Measurements from ENCODE around the gene GTF2A1. TPM values are rescaled to one million over a fixed set of nuclear protein-coding genes. Genes with fewer than 3 reads are reported as not detected.
A peak's percentile ranks its signal among the peaks of the same experiment; 100 is the strongest.

The GTF2A1 gene
- total RNA-seq, 2 donors from 2014 or later = 16.7 to 17.7 TPM

DNA sequence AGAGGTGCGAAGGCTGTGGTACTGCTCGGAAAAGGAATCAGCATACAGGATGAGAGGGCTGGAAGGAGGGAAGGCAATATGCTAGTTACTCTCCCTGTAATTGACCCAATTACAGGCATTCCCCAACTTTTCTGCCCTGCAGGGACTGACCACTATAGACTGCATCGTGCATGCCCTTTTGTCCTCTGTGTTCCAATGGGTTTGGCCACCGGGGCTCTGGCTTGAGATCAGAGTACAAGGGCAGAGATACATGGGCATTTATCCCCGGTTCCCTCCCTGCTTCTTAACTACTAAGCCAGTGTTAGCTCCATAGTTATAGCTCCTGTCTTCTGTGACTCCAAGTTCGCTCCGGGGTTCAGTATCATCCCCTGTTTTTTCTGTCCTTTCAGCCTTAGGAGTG is 59.7 kb downstream of the GTF2A1 start:
- ATAC-seq (no peak), DNase-seq (no peak)
- intact Hi-C loops (cut with DNase I) = loop anchor here in 1 of 2 donors (5.0 kb wide), 1 partner anchor 164 kb away; no protein-coding TSS in a partner anchor

GRCh38 chr14:81157431-81157830 is 63.3 kb downstream of the GTF2A1 start:
- DNase-seq (no peak), ATAC-seq (no peak)
- intact Hi-C loops (cut with DNase I) = no loop called here

DNA sequence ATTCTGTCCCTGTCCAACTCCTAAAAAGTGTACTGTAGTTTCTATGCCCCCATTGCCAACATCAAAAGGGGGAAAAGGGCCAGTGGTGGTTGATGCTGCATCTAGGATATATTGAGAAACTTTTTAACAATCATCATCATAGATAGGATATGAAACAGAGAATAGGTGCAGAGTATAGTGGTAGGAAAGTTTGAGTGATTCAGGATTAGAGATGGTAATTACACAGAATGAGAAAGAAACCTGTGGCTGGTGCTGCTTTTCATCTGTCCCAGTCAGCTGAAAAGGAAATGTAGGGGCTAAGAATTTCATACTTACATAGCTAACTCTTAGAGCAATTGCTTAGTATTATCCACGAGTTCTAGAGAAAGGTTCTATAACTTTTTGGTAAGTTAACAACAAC is 67.6 kb downstream of the GTF2A1 start:
- intact Hi-C loops (cut with DNase I) = no loop called here
- ATAC-seq (no peak), DNase-seq (no peak)

DNA sequence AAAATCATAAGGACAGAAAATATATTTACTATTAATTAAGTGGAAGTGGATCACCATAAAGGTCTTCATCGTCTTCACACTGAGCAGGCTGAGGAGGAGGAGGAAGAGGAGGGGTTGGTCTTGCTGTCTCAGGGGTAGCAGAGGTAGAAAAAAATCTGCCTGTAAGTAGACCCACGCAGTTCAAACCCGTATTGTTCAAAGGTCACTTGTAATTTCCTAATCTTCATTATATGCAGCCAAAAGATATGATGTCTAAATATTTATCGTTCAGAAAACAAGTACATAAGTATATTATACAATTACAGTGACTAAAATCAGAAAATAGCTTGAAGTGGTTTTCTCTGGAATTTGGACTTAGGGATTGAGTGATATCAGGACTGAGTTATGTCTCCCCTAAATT is 72.1 kb downstream of the GTF2A1 start:
- intact Hi-C loops (cut with DNase I) = no loop called here

DNA sequence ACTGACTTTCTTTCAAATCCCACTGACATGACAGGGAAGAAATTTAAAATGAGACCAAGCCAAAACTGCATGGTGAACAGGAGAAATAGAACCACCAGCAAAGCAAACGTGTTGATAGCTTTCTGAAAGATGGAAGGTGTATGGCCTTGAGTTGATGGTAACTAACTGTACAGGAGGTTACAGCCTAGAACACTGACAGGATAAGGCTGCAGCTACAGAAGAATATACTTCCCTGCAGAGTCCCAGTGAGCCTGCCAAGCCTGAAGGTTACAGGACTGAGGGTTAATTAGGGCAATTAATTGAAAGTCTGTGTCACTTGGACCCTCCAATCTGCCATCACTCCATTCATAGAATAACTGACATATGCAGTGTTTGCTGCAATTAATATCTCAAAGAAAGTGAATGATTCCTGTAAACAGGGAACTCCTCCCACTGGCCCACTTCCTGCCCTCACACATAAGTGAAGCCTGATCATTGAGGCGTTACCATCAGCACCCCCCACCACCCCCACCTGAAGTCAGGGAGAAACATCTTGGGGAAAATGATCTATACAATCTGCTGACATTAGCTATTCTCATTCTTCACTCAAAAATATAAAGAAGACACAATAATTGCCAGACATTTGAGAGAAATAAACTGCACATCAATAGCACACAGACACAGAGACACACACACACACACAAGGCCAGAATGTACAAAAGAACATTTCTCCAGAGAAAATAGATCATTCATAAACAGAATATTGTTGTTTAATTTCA is 73.4 kb downstream of the GTF2A1 start:
- intact Hi-C loops (cut with DNase I) = no loop called here
- ATAC-seq = no peak
- DNase-seq = no peak

More for the DNA sequence above, 72.1 kb downstream of the GTF2A1 start:
- ATAC-seq (no peak), DNase-seq (no peak)

- intact Hi-C loops (cut with DNase I) = no loop called here
Observed at GRCh38 chr14:81144824-81145603, 75.7 kb downstream of the GTF2A1 start.

GRCh38 chr14:81143793-81144192 is 77.0 kb downstream of the GTF2A1 start:
- ATAC-seq = no peak
- intact Hi-C loops (cut with DNase I) = no loop called here
- DNase-seq = no peak

More at GRCh38 chr14:81144824-81145603, 75.7 kb downstream of the GTF2A1 start:
- DNase-seq (no peak), ATAC-seq (no peak)

DNA sequence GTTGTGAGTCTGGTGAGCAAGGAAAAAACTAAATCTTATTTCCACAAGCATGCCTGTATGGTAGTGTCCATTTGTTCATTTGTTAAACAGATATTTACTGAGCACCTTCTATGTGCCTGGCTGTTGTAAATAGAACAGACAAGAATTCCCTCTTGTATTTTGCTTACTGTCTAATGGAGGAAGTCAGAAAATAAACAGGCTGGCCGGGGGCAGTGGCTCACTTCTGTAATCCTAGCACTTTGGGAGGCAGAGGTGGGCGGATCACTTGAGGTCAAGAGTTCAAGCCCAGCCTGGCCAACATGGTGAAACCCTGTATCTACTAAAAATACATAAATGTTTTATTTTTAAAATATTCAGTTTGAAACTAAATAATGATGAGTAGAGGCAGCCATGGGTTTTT is 79.3 kb downstream of the GTF2A1 start:
- ATAC-seq (no peak), DNase-seq (no peak)
- intact Hi-C loops (cut with DNase I) = no loop called here

- no peak for DNase-seq
- ATAC-seq = no peak
- intact Hi-C loops (cut with DNase I) = no loop called here
Observed at GRCh38 chr14:81138429-81138828, 82.3 kb downstream of the GTF2A1 start.

- no peak for ATAC-seq
- no peak for DNase-seq
- intact Hi-C loops (cut with DNase I) = no loop called here
Observed at GRCh38 chr14:81137316-81137715, 83.4 kb downstream of the GTF2A1 start.

DNA sequence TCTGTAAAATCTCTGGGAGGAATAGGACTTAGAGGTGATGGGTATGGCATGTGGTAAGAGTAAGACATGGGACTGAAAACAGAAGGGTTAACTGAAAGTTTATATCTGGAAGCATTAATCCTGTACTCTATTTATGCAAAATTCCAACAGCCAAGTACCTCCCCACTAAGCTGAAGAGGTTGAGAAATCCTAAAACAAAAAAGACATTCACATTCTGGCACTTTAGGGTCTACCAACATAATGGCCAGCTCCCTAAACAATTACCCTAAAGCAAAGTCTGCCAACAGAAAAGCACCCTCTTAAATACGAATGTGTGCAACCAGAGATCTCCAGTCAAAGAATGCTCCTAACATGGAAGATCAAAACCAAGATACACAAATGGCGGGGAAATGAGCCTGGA is 87.4 kb downstream of the GTF2A1 start:
- intact Hi-C loops (cut with DNase I) = no loop called here
- ATAC-seq (no peak), DNase-seq (no peak)

DNA sequence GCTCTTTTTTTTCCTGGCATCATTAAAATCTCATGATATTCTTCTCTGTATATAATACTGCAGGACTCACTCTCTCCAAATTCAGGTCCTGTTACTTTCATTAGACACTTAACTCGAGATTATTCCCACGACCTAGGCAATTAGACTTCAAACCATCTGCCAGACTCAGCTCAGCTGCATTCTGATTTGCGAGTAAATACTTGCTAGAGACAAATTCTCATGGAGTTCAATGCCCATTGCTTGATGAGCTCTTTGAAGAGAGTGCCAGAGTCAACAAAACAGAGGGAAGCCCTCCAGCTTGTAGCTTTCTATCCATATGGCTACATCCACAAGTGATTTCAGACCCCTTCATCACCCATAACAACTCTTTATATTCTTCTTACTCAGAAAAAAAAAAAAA is 88.3 kb downstream of the GTF2A1 start:
- no peak for ATAC-seq
- no peak for DNase-seq
- intact Hi-C loops (cut with DNase I) = no loop called here

- ATAC-seq = no peak
- intact Hi-C loops (cut with DNase I) = no loop called here
- no peak for DNase-seq
Observed at GRCh38 chr14:81129242-81129641, 91.5 kb downstream of the GTF2A1 start.

DNA sequence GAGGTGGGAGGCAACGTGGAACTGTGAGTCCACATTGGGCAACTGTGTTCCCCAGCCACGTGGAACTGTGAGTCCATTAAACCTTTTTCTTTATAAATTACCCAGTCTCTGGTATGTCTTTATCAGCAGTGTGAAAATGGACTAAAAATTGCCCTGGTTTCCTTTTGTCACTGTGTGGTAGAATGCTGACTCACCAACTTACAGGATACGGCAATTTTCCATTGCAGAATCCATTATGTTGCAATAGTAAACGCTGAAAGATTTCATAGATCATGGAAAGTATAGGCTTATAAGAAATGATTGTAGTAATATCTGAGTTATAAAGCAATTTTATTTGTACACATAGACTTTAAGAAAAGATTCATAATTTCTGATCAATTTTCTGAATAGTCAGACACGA is 93.0 kb downstream of the GTF2A1 start:
- peak in 1 of 2 donors; percentile 30 for ATAC-seq
- intact Hi-C loops (cut with DNase I) = no loop called here

DNA sequence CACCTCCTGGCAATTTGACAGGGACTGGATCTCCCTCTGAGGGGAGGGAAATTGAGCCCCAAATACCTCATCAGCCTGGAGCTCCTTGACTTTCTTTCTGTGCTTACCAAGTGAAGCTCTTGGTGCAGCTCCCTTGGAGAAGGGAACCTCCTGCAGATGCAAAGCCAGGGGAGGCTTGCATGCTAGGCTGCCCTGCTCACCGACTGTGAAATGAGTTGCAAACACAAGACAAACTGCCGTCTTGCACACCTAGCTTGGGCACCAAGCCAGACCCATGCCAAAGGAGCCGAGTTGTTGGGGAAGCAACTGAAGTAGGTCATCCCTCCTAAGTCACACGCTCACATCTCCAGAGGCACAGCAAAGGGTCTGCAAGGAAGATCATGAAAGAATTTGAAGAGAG is 95.2 kb downstream of the GTF2A1 start:
- intact Hi-C loops (cut with DNase I) = no loop called here
- DNase-seq (no peak), ATAC-seq (no peak)

More for the DNA sequence above, 93.0 kb downstream of the GTF2A1 start:
- DNase-seq = no peak

Other genes with a start within 250 kb of the GTF2A1 start
- 10 to 100 TPM in 1 of 2 donors, 1 to 10 TPM in 1; 8.5 to 19.1 TPM for gene STON2, start 179.4 kb upstream of the GTF2A1 start, total RNA-seq